ENCODE results near the gene SBK3.
"Not testable (repeated sequence)": the region's sequence is repeated elsewhere in the genome, so short reads cannot be mapped to it uniquely, and the experiment has no call there.

The SBK3 gene

GRCh38 chr19:55545443-55545842 is at the start of gene SBK3:
SBK3 (minus strand) TSS chr19:55545543; CDS start chr19:55545543, 0 bp downstream.
- DNase-seq: no peak
- TF ChIP-seq POLR2A (IDR thresholded peaks at IDR 0.05; ENCODE audit: low read length): no peak
- no peak for TF ChIP-seq GATA1 (IDR thresholded peaks at IDR 0.05; ENCODE audit: low read depth, low read length)

GRCh38 chr19:55593096-55593772 is 47.9 kb upstream of the SBK3 start:
- no peak for DNase-seq
- no peak for TF ChIP-seq GATA1 (IDR thresholded peaks at IDR 0.05; ENCODE audit: low read depth, low read length)
- no peak for TF ChIP-seq POLR2A (IDR thresholded peaks at IDR 0.05; ENCODE audit: low read length)

- no peak for DNase-seq
Measured at GRCh38 chr19:55592391-55593090, 47.2 kb upstream of the SBK3 start.

GRCh38 chr19:55591555-55591954 is 46.2 kb upstream of the SBK3 start:
- peak in 1 of 2 experiments; percentile 42 for DNase-seq
- TF ChIP-seq POLR2A (IDR thresholded peaks at IDR 0.05; ENCODE audit: low read length) (no peak), GATA1 (IDR thresholded peaks at IDR 0.05; ENCODE audit: low read depth, low read length) (no peak)

More at GRCh38 chr19:55592391-55593090, 47.2 kb upstream of the SBK3 start:
- TF ChIP-seq POLR2A (IDR thresholded peaks at IDR 0.05; ENCODE audit: low read length) (no peak), GATA1 (IDR thresholded peaks at IDR 0.05; ENCODE audit: low read depth, low read length) (no peak)

GRCh38 chr19:55590617-55591016 is 45.3 kb upstream of the SBK3 start:
- TF ChIP-seq GATA1 (IDR thresholded peaks at IDR 0.05; ENCODE audit: low read depth, low read length): no peak
- no peak for TF ChIP-seq POLR2A (IDR thresholded peaks at IDR 0.05; ENCODE audit: low read length)
- peak; percentile 68 to 71 for DNase-seq

GRCh38 chr19:55590109-55590508 is 44.8 kb upstream of the SBK3 start:
- DNase-seq: no peak
- TF ChIP-seq GATA1 (IDR thresholded peaks at IDR 0.05; ENCODE audit: low read depth, low read length) (no peak), POLR2A (IDR thresholded peaks at IDR 0.05; ENCODE audit: low read length) (no peak)

- DNase-seq: no peak
- TF ChIP-seq POLR2A (IDR thresholded peaks at IDR 0.05; ENCODE audit: low read length): no peak
- TF ChIP-seq GATA1 (IDR thresholded peaks at IDR 0.05; ENCODE audit: low read depth, low read length): no peak
Measured at GRCh38 chr19:55588738-55589137, 43.4 kb upstream of the SBK3 start.

- TF ChIP-seq GATA1 (IDR thresholded peaks at IDR 0.05; ENCODE audit: low read depth, low read length) (no peak), POLR2A (IDR thresholded peaks at IDR 0.05; ENCODE audit: low read length) (no peak)
- DNase-seq: peak; percentile 93 to 96
Measured at GRCh38 chr19:55586976-55587668, 41.8 kb upstream of the SBK3 start.

GRCh38 chr19:55585658-55586339 is 40.5 kb upstream of the SBK3 start:
- no peak for DNase-seq
- TF ChIP-seq GATA1 (IDR thresholded peaks at IDR 0.05; ENCODE audit: low read depth, low read length) (no peak), POLR2A (IDR thresholded peaks at IDR 0.05; ENCODE audit: low read length) (no peak)

GRCh38 chr19:55584871-55585270 is 39.5 kb upstream of the SBK3 start:
- no peak for DNase-seq
- no peak for TF ChIP-seq POLR2A (IDR thresholded peaks at IDR 0.05; ENCODE audit: low read length)
- TF ChIP-seq GATA1 (IDR thresholded peaks at IDR 0.05; ENCODE audit: low read depth, low read length): no peak

- DNase-seq: not testable (repeated sequence)
Measured at GRCh38 chr19:55583897-55584296, 38.6 kb upstream of the SBK3 start.

GRCh38 chr19:55582284-55582683 is 36.9 kb upstream of the SBK3 start:
- DNase-seq: not testable (repeated sequence)

GRCh38 chr19:55581823-55582223 is 36.5 kb upstream of the SBK3 start:
- TF ChIP-seq POLR2A (IDR thresholded peaks at IDR 0.05; ENCODE audit: low read length) (no peak), GATA1 (IDR thresholded peaks at IDR 0.05; ENCODE audit: low read depth, low read length) (no peak)
- no peak for DNase-seq

GRCh38 chr19:55581145-55581822 is 35.9 kb upstream of the SBK3 start:
- TF ChIP-seq POLR2A (IDR thresholded peaks at IDR 0.05; ENCODE audit: low read length): no peak
- TF ChIP-seq GATA1 (IDR thresholded peaks at IDR 0.05; ENCODE audit: low read depth, low read length): no peak
- DNase-seq: peak; percentile 46 to 50
